ENCODE measurements around the gene BAZ1A. TPM values are rescaled to one million over a fixed set of nuclear protein-coding genes. Genes with fewer than 3 reads are reported as not detected.

BAZ1A gene
- total RNA-seq, 1 experiment from 2014 or later, result 24.2 TPM

DNA sequence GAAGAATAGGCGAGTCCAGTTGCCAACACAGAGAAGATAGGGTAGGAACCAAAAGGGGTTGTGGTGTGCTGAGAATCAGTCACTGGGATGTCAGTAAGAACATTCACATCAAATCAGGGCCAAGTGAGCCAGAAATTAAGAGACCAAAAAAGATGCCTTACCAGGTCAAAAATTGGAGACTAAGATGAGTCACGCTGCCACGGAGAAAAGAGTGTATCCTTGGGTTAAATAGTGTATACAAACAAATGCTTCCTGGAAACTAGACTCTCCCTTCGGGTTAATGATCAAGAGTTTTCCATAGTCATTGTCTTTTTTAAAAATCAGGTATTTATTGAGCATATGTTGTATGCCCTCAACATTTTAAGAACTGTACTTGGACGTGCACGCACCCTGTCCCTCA lies 45.2 kb upstream of the BAZ1A start (continued):
- TF ChIP-seq, protein P1, sequence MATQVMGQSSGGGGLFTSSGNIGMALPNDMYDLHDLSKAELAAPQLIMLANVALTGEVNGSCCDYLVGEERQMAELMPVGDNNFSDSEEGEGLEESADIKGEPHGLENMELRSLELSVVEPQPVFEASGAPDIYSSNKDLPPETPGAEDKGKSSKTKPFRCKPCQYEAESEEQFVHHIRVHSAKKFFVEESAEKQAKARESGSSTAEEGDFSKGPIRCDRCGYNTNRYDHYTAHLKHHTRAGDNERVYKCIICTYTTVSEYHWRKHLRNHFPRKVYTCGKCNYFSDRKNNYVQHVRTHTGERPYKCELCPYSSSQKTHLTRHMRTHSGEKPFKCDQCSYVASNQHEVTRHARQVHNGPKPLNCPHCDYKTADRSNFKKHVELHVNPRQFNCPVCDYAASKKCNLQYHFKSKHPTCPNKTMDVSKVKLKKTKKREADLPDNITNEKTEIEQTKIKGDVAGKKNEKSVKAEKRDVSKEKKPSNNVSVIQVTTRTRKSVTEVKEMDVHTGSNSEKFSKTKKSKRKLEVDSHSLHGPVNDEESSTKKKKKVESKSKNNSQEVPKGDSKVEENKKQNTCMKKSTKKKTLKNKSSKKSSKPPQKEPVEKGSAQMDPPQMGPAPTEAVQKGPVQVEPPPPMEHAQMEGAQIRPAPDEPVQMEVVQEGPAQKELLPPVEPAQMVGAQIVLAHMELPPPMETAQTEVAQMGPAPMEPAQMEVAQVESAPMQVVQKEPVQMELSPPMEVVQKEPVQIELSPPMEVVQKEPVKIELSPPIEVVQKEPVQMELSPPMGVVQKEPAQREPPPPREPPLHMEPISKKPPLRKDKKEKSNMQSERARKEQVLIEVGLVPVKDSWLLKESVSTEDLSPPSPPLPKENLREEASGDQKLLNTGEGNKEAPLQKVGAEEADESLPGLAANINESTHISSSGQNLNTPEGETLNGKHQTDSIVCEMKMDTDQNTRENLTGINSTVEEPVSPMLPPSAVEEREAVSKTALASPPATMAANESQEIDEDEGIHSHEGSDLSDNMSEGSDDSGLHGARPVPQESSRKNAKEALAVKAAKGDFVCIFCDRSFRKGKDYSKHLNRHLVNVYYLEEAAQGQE (IDR thresholded peaks at IDR 0.05; ENCODE audit: low read depth), result no peak
- TF ChIP-seq FOSL1 (IDR thresholded peaks at IDR 0.05; ENCODE audit: low read depth) (no peak), POLR2AphosphoS5 (IDR thresholded peaks at IDR 0.05; ENCODE audit: low read depth, low read length) (no peak), ELF1 (IDR thresholded peaks at IDR 0.05; ENCODE audit: borderline replicate concordance, low read depth) (no peak), SIN3A (IDR thresholded peaks at IDR 0.05; ENCODE audit: low read depth) (no peak)

DNA sequence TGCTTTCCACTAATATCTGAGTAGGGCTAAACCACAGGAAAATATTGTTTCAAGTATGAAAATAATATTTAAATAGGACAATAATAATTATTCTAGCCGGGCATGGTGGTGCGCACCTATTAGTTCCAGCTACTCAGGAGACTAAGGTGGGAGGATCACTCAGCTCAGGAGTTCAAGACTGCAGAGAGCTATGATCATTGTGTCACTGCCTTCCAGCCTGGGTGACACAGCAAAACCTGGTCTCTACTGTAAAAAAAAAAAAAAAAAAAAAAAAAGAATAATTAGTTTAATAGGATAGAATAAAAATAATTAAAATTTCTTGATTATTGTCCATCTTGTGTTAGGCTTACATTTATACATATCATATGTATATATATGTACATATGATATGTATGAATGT lies 38.5 kb upstream of the BAZ1A start:
- Histone ChIP-seq H3K4me2 (ENCODE audit: low read length) (no peak overlapping the region), H3K9ac (ENCODE audit: low read length) (no peak overlapping the region), H3K79me2 (ENCODE audit: insufficient read depth, low read length) (no peaks in the 10 kb centered on the region), H3K27ac (ENCODE audit: low read depth, low read length) (no peak overlapping the region), H2AFZ (ENCODE audit: low read depth, low read length, poor library complexity, severe bottlenecking) (no peak overlapping the region), H3K9me3 (ENCODE audit: control insufficient read depth in 1 of 2, insufficient read depth in 1 of 2, low read depth in 1 of 2, low read length in 2 of 2) (no peaks in the 10 kb centered on the region), H3K4me1 (ENCODE audit: control insufficient read depth in 1 of 2, insufficient read depth in 2 of 2, low read length in 2 of 2) (no peaks in the 10 kb centered on the region), H3K4me3 (replicated peaks in 1 of 2; ENCODE audit: low read depth in 1 of 2, low read length in 2 of 2) (no peak overlapping the region), H4K20me1 (ENCODE audit: insufficient read depth) (no peaks in the 10 kb centered on the region), H3K27me3 (ENCODE audit: insufficient read depth, low read length) (no peaks in the 10 kb centered on the region), H3K9me2 (ENCODE audit: insufficient read depth) (no peaks in the 10 kb centered on the region), H3K36me3 (ENCODE audit: control insufficient read depth in 1 of 2, insufficient read depth in 2 of 2, low read length in 2 of 2) (no peaks in the 10 kb centered on the region)
- BruUV-seq (replicated peaks), result no TSS peak
- ChIA-PET POLR2A (no interaction called here), RAD21 (ENCODE audit: low non-redundant PET in 1 of 2, low total read pairs in 2 of 2, uncharacterized antibody in 2 of 2, unreplicated experiment in 2 of 2) (no interaction called here), CTCF (no interaction called here)
- no peak for TF ChIP-seq ZNF274 (IDR thresholded peaks at IDR 0.05; ENCODE audit: low read depth, low read length)
- TF ChIP-seq SIN3A (IDR thresholded peaks at IDR 0.05; ENCODE audit: low read depth), result no peak
- TF ChIP-seq ELF1 (IDR thresholded peaks at IDR 0.05; ENCODE audit: borderline replicate concordance, low read depth), result no peak
- no peak for TF ChIP-seq JUND (IDR thresholded peaks at IDR 0.05)
- no peak for TF ChIP-seq RAD21 (IDR thresholded peaks at IDR 0.05; ENCODE audit: low read depth)
- TF ChIP-seq SP1 (IDR thresholded peaks at IDR 0.05; ENCODE audit: low read depth), result no peak
- TF ChIP-seq, protein P2, sequence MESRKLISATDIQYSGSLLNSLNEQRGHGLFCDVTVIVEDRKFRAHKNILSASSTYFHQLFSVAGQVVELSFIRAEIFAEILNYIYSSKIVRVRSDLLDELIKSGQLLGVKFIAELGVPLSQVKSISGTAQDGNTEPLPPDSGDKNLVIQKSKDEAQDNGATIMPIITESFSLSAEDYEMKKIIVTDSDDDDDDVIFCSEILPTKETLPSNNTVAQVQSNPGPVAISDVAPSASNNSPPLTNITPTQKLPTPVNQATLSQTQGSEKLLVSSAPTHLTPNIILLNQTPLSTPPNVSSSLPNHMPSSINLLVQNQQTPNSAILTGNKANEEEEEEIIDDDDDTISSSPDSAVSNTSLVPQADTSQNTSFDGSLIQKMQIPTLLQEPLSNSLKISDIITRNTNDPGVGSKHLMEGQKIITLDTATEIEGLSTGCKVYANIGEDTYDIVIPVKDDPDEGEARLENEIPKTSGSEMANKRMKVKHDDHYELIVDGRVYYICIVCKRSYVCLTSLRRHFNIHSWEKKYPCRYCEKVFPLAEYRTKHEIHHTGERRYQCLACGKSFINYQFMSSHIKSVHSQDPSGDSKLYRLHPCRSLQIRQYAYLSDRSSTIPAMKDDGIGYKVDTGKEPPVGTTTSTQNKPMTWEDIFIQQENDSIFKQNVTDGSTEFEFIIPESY (IDR thresholded peaks at IDR 0.05; ENCODE audit: extremely low read depth, insufficient replicate concordance, low read length), result no peak
- no peak for TF ChIP-seq CBX3 (IDR thresholded peaks at IDR 0.05; ENCODE audit: low read depth)
- no peak for TF ChIP-seq EZH2phosphoT487 (IDR thresholded peaks at IDR 0.05; ENCODE audit: borderline replicate concordance)
- TF ChIP-seq, protein P3, sequence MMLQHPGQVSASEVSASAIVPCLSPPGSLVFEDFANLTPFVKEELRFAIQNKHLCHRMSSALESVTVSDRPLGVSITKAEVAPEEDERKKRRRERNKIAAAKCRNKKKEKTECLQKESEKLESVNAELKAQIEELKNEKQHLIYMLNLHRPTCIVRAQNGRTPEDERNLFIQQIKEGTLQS (IDR thresholded peaks at IDR 0.05), result no peak
- TF ChIP-seq ZFX (IDR thresholded peaks at IDR 0.05), result no peak
- intact Hi-C loops (cut with micrococcal nuclease), result loop anchor here (5.0 kb wide), 1 partner anchor 241 kb away; no protein-coding TSS in a partner anchor
- ATAC-seq (no peak), DNase-seq (ENCODE audit: low read depth, low spot score) (no peak)

All from HCT116 (cell line).